Breast epithelium (tissue), 3 donors: ENCODE data around the gene OXA1L.

Source experiments
- CTCF ChIP-seq, 3 donors: fragments of 450-650 bp; IDR thresholded peaks; one replicate each; pipeline ENCODE4 v1.5.1; 2016 to 2017; ENCODE audit warnings: antibody characterized with exemption in 3 of 3, mild to moderate bottlenecking in 3 of 3, moderate library complexity in 3 of 3
- POLR2A ChIP-seq: fragments of 450-650 bp; IDR thresholded peaks from one replicate; pipeline ENCODE4 v1.6.1; 2016; ENCODE audit warnings: antibody characterized with exemption, mild to moderate bottlenecking, moderate library complexity

DNA sequence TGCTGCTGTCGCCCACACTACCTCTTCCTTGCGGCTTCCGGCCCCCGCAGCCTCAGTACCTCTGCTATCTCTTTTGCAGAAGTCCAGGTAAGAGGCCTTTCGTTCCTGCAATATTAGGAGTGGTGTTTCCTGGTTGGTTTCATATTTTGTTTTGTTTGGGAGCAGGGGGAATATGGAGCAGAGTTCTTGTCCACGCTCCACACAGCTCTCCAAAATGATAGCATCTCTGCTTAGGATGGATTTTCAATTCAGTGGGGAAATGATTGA lies 768 bp downstream of the OXA1L start:
- no peak for TF ChIP-seq CTCF (IDR thresholded peaks at IDR 0.05)
- no peak for TF ChIP-seq POLR2A
